ENCODE data around the gene SPCS3.

SPCS3 gene

DNA sequence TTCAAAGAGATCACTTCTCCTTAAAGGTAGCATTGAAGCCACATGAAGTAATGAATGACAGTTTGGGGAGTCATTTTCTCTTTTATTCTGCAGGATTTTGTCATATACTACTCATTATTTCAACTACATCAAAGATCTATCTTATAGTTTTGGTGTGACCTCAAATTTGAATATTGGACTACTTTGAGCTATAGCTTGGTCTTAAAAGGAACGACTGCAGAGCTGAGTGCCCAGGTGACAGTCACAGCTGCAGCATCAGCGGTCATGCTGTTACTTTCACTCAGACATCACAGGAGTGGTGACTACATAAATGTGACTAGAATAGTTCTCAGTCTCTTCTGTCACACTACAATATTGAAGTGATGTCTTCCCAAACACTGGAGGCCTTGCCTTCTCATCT is 10.7 kb upstream of the SPCS3 start:
- no peak for DNase-seq (ENCODE audit: low read depth)
- in situ Hi-C loops (cut with HindIII; ENCODE audit: low sequenced_read_pairs): no loop called here
- TF ChIP-seq, protein P1, sequence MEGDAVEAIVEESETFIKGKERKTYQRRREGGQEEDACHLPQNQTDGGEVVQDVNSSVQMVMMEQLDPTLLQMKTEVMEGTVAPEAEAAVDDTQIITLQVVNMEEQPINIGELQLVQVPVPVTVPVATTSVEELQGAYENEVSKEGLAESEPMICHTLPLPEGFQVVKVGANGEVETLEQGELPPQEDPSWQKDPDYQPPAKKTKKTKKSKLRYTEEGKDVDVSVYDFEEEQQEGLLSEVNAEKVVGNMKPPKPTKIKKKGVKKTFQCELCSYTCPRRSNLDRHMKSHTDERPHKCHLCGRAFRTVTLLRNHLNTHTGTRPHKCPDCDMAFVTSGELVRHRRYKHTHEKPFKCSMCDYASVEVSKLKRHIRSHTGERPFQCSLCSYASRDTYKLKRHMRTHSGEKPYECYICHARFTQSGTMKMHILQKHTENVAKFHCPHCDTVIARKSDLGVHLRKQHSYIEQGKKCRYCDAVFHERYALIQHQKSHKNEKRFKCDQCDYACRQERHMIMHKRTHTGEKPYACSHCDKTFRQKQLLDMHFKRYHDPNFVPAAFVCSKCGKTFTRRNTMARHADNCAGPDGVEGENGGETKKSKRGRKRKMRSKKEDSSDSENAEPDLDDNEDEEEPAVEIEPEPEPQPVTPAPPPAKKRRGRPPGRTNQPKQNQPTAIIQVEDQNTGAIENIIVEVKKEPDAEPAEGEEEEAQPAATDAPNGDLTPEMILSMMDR (IDR thresholded peaks at IDR 0.05; ENCODE audit: low read depth, low read length, missing control alignments): no peak
- no peak overlapping the region for H3K4me3 ChIP-seq (ENCODE audit: low read depth, low read length)

DNA sequence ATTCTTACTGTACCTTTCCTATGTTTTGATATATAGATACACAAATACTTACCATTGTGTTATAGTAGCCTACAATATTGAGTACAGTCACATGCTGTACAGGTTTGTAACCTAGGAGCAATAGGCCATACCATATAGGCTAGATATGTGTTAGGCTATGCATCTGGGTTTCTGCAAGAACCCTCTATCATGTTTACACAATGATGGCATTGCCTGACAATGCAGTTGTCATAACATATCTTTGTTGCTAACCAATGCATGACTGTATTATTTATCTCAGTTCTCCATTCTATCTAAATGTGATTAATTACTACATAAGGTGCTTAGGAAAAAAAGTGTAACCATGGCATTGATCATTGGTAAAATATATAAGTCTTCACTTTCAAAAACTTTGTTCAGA is 10.0 kb upstream of the SPCS3 start:
- TF ChIP-seq, protein P1 (IDR thresholded peaks at IDR 0.05; ENCODE audit: low read depth, low read length, missing control alignments): no peak
- in situ Hi-C loops (cut with HindIII; ENCODE audit: low sequenced_read_pairs): no loop called here
- no peak overlapping the region for H3K4me3 ChIP-seq (ENCODE audit: low read depth, low read length)
- DNase-seq (ENCODE audit: low read depth): no peak

- TF ChIP-seq, protein P1 (IDR thresholded peaks at IDR 0.05; ENCODE audit: low read depth, low read length, missing control alignments): no peak
- in situ Hi-C loops (cut with HindIII; ENCODE audit: low sequenced_read_pairs): no loop called here
- no peak overlapping the region for H3K4me3 ChIP-seq (ENCODE audit: low read depth, low read length)
- no peak for DNase-seq (ENCODE audit: low read depth)
Observed at GRCh38 chr4:176313596-176314336, 6.0 kb upstream of the SPCS3 start.

DNA sequence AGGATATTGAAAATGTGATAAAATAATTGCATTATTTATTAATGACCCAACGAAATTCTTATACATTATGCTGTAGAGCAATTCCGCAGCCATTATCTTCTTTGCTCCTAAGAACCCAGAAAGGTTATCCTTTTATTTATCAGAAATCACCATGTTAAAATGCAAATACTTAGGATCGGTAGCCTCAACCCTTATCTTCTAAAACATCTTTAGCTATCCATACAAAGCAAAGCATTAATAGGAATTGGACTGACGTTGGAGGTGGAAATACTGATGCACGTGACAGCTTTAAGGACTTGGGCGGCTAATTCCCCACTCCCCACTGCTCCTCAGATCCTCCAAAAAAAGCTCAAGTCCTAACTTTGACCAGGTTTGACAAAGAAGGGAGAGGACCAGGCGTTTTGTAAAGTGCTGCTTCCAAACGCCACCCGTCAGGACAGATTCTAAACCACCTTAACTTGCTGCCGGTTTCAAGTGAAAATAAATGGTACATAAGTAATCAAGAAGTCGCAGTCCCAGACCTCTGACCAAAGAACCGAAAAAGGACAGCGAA is 539 bp upstream of the SPCS3 start:
- TF ChIP-seq, protein P1 (IDR thresholded peaks at IDR 0.05; ENCODE audit: low read depth, low read length, missing control alignments): no peak
- in situ Hi-C loops (cut with HindIII; ENCODE audit: low sequenced_read_pairs): no loop called here
- H3K4me3 ChIP-seq (ENCODE audit: low read depth, low read length): peak overlapping the region; percentile 56
- DNase-seq (ENCODE audit: low read depth): no peak

DNA sequence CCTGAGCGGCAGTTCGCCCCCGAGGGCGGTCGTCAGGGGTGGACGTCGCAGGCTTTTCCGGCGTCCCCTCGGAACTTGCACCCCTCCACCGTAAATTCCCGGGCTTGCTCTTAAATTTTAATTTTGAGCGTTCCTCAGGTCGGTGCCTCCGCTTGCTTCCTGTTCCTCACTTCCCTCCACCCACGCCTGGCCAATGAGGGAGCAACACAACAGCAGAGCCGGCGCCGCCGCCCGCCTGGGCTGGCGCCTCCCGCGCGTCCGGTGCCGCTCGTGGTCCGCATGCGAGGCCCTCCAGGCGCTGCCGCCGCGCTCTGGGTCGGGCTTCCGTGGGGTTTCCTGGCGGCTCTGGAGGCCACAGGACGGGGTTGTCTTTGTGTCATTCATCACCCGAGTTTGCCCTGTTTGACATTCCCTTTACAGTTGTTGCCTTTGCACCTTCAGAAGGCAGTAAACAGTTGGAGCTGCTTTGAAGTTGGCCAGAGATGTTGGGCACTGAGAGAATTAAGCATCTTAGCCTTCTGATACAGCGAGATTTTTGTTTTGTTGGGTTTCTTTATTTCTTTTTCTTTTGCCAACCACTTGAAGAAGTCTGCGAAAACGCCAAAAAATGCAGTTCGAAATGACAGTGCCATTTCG is 692 bp downstream of the SPCS3 start:
- H3K4me3 ChIP-seq (ENCODE audit: low read depth, low read length): peak overlapping the region; percentile 56
- peak; percentile 59 for DNase-seq (ENCODE audit: low read depth)
- TF ChIP-seq, protein P1 (IDR thresholded peaks at IDR 0.05; ENCODE audit: low read depth, low read length, missing control alignments): no peak
- in situ Hi-C loops (cut with HindIII; ENCODE audit: low sequenced_read_pairs): no loop called here

GRCh38 chr4:176320976-176321361 is 1.2 kb downstream of the SPCS3 start:
- TF ChIP-seq, protein P1 (IDR thresholded peaks at IDR 0.05; ENCODE audit: low read depth, low read length, missing control alignments): no peak
- H3K4me3 ChIP-seq (ENCODE audit: low read depth, low read length): peak overlapping the region; percentile 56
- no peak for DNase-seq (ENCODE audit: low read depth)
- in situ Hi-C loops (cut with HindIII; ENCODE audit: low sequenced_read_pairs): no loop called here

Measured in astrocyte of the cerebellum (primary cell).